Measurements from ENCODE around the gene SLC19A1.

SLC19A1 gene

GRCh38 chr21:45516671-45517151 lies 25.5 kb downstream of the SLC19A1 start:
- no peak for DNase-seq (ENCODE audit: low spot score)

- DNase-seq (ENCODE audit: low spot score) = no peak
These were observed 26.1 kb downstream of the SLC19A1 start for GRCh38 chr21:45516071-45516670.

- no peak for DNase-seq (ENCODE audit: low spot score)
These were observed 26.8 kb downstream of the SLC19A1 start for GRCh38 chr21:45515241-45516061.

GRCh38 chr21:45514311-45515021 lies 27.8 kb downstream of the SLC19A1 start:
- DNase-seq (ENCODE audit: low spot score) = no peak

GRCh38 chr21:45513741-45514310 lies 28.4 kb downstream of the SLC19A1 start:
- no peak for DNase-seq (ENCODE audit: low spot score)

GRCh38 chr21:45513003-45513717 lies 29.1 kb downstream of the SLC19A1 start:
- DNase-seq (ENCODE audit: low spot score) = no peak

- no peak for DNase-seq (ENCODE audit: low spot score)
These were observed 29.6 kb downstream of the SLC19A1 start for GRCh38 chr21:45512626-45513002.

GRCh38 chr21:45511661-45512431 lies 30.4 kb downstream of the SLC19A1 start:
- DNase-seq (ENCODE audit: low spot score) = no peak

GRCh38 chr21:45511007-45511406 lies 31.2 kb downstream of the SLC19A1 start:
- no peak for DNase-seq (ENCODE audit: low spot score)

GRCh38 chr21:45510466-45510955 lies 31.7 kb downstream of the SLC19A1 start:
- no peak for DNase-seq (ENCODE audit: low spot score)

GRCh38 chr21:45509566-45510465 lies 32.4 kb downstream of the SLC19A1 start:
- no peak for DNase-seq (ENCODE audit: low spot score)

GRCh38 chr21:45508607-45509565 lies 33.4 kb downstream of the SLC19A1 start:
- no peak for DNase-seq (ENCODE audit: low spot score)

- DNase-seq (ENCODE audit: low spot score) = no peak
These were observed 34.2 kb downstream of the SLC19A1 start for GRCh38 chr21:45507888-45508508.

- DNase-seq (ENCODE audit: low spot score) = no peak
These were observed 34.7 kb downstream of the SLC19A1 start for GRCh38 chr21:45507523-45507875.

GRCh38 chr21:45506836-45507522 lies 35.3 kb downstream of the SLC19A1 start:
- no peak for DNase-seq (ENCODE audit: low spot score)

- no peak for DNase-seq (ENCODE audit: low spot score)
These were observed 35.9 kb downstream of the SLC19A1 start for GRCh38 chr21:45506241-45506817.

- DNase-seq (ENCODE audit: low spot score) = no peak
These were observed 36.7 kb downstream of the SLC19A1 start for GRCh38 chr21:45505416-45506021.
